ENCODE results near the gene EIF3L.

GRCh38 chr22:37823134-37823985, 25.9 kb upstream of the EIF3L start, which contains the start of gene GALR3:
- TF ChIP-seq CTCF (IDR thresholded peaks at IDR 0.05; ENCODE audit: low read depth, low read length) = no peak
- no peak for TF ChIP-seq POLR2A (IDR thresholded peaks at IDR 0.05; ENCODE audit: extremely low read depth, insufficient read length)
- TF ChIP-seq MAX (IDR thresholded peaks at IDR 0.05; ENCODE audit: low read depth, low read length) = no peak

Data from NB4 (cell line).